Fibroblast of villous mesenchyme (primary cell): ENCODE results near the gene HTD2. TPM values are rescaled to one million over a fixed set of nuclear protein-coding genes. Genes with fewer than 3 reads are reported as not detected.
"Not testable (repeated sequence)": the region's sequence is repeated elsewhere in the genome, so short reads cannot be mapped to it uniquely, and the experiment has no call there.

ENCODE experiments used
- DNase-seq: peaks from one replicate; pipeline ENCODE4 v3.0.0-alpha.2; 2010; ENCODE audit warnings: low read depth
- H3K4me3 ChIP-seq: 2 replicates; pipeline ENCODE4 v1.5.1; 2011; ENCODE audit warnings: low read depth, mild to moderate bottlenecking, low read length
- total RNA-seq: library from RNA; depleted of rRNA; stranded (reverse); fragments of >200 nt; gene quantifications from 2 replicates; pipeline ENCODE4 v1.2.3, GENCODE V29; 2012
- TF ChIP-seq, protein P1 (sequence below): IDR thresholded peaks from 2 replicates; pipeline ENCODE4 v1.5.1; 2012; ENCODE audit warnings: low read depth, mild to moderate bottlenecking, low read length; ENCODE audit not compliant: insufficient read depth

HTD2 gene
- 4.2 and 9.9 TPM in 2 replicates for total RNA-seq

DNA sequence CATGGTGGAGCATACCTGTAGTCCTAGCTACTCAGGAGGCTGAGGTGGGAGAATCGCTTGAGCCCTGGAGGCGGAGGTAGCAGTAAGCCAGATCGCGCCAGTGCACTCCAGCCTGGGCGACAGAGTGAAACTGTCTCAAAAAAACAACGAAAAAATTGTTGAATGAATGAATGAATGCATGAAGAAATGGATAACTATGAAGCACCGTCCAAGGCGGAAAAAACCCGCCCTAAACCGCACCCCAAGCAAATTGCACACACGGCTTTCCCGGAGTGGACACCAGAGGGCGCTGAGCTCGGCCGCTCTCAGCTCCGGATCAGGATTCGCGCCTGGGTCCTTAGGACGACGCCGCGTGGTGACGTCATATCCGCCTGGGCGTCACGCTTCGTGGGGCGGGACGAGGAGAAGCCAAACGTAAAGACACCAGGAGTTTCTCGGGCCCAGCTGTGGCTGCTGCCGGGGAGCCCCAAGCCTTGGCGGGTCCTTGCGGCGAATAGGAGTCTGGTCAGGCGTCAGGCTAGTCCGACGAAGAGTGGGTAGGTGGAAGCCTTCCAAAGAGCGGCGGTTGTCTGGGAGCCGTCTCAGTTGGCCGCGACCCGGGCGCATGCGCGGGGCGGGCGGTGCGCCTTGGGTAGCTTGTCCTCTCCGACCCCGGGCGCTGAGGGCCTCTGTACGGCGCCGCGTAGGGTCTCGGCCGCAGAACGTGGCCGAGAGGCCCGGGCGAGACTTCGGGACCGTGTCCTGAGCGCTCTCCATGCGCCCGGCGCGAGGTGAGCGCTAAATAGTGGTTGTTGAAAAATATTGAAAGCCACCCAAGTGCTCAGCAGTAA lies at the start of gene HTD2, which contains the start of gene RPP14:
Gene HTD2 (plus strand): TSS at position 639 of the 830 bp plus-strand sequence. CDS start 11,094 bp downstream, outside the sequence.
Gene RPP14 (plus strand): TSS at position 364 of the 830 bp plus-strand sequence. CDS start 4,085 bp downstream, outside the sequence.
- H3K4me3 ChIP-seq: peak within 1 kb of the TSS; percentile 97
- DNase-seq: peak; percentile 98
- TF ChIP-seq, protein P1, sequence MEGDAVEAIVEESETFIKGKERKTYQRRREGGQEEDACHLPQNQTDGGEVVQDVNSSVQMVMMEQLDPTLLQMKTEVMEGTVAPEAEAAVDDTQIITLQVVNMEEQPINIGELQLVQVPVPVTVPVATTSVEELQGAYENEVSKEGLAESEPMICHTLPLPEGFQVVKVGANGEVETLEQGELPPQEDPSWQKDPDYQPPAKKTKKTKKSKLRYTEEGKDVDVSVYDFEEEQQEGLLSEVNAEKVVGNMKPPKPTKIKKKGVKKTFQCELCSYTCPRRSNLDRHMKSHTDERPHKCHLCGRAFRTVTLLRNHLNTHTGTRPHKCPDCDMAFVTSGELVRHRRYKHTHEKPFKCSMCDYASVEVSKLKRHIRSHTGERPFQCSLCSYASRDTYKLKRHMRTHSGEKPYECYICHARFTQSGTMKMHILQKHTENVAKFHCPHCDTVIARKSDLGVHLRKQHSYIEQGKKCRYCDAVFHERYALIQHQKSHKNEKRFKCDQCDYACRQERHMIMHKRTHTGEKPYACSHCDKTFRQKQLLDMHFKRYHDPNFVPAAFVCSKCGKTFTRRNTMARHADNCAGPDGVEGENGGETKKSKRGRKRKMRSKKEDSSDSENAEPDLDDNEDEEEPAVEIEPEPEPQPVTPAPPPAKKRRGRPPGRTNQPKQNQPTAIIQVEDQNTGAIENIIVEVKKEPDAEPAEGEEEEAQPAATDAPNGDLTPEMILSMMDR: peak; percentile 97

DNA sequence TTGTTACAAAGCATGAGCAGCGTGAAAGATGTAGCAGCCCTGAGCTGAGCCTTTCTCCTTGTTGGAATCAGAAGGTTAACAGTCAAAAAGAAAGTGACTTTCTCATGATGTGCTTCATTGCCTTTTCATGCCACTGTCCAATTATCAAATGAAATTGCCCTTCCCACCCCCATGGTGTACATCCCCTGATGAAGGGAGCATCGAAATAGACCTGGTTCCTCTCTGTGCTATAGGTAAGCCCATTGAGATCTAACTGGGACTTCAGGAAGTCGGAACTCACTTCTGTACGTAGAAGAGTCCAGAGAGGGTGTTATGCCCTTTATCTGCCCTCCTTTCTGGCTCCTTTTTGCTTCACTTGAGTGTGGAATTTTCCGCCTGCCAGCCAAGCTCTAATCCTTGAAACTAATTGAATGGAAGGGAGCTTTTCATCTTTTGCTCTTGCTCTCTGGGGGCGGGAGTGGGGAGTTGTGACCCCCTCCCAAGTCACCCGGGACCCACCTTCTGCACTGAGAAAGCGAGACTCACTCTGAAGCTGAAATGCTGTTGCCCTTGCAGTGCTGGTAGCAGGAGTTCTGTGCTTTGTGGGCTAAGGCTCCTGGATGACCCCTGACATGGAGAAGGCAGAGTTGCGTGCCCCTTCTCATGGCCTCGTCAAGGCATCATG lies 47.8 kb upstream of the HTD2 start:
- DNase-seq: no peak
- H3K4me3 ChIP-seq: no peak overlapping the region
- TF ChIP-seq, protein P1: no peak

DNA sequence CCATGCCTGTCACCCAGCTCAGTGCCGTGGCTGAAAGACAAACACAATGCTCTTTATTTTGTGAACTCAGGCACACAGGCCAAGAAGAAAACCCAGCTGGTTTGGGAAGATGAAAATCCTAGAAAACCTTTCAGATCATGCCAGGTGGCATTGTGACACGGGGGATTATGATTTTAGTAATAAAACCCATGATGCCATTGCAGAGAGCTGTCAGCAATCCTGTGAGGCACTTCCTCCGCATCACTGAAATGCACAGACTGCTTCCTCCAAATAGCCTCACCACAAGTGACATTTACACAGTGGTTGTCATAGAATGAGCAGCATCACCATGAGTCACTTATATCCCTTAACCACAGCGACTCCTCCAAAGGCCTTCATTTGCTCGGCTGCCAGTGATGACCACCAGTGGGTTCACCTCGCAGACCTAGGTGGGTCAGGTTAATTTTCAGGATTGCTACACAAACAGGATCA lies 46.0 kb upstream of the HTD2 start:
- peak; percentile 55 for DNase-seq
- TF ChIP-seq, protein P1: no peak
- no peak overlapping the region for H3K4me3 ChIP-seq

DNA sequence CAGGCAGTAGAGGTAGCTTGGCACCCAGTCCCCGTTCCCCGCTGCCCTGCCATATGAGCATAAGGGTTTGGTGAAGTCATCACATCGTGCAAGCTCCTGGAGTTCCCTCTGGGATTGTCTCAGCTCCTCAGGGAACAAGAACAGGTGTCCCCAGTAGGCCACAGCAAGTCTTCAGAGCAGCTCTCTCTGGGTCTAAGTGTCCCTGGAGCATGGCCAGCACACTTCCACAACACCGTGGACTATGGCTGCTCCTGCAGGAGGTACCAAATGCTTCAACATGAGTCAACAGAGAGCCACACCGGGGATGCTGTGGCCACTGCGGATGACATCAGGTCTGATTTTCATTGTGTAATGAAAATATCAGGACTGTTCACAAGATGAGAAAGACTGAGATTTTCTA lies 45.6 kb upstream of the HTD2 start:
- H3K4me3 ChIP-seq: no peak overlapping the region
- TF ChIP-seq, protein P1: no peak
- no peak for DNase-seq

DNA sequence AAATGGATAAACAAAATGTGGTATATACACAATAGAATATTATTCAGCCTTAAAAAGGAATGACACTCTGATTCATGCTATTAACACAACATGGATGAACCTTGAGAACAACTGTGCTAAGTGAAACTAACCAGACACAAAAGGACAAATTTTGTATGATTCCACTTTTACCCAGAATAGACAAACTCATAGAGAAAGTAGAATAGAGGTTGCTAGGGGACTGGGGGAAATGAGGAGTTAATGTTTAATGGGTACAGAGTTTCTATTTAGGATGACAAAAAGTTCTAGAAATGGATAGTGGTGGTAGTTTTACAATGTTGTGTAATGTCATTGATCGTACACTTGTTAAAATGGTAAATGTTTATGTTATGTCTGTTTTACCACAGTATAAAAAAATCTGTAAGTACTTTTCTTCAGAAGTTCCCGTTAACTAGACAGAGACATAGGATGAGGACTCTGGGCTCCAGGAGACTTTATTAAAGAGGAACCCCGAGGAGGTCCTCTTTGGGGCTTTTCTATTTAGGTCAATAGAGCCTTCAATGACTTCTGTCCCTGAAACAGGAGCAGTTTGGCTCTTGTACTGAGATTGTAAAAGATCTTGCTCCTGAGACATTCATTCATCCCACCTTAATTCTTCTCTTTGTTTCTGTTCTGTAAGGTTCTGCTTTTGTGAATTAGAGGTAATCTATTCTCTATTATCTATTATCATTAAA lies 44.2 kb upstream of the HTD2 start:
- no peak for DNase-seq
- TF ChIP-seq, protein P1: no peak
- H3K4me3 ChIP-seq: no peak overlapping the region

DNA sequence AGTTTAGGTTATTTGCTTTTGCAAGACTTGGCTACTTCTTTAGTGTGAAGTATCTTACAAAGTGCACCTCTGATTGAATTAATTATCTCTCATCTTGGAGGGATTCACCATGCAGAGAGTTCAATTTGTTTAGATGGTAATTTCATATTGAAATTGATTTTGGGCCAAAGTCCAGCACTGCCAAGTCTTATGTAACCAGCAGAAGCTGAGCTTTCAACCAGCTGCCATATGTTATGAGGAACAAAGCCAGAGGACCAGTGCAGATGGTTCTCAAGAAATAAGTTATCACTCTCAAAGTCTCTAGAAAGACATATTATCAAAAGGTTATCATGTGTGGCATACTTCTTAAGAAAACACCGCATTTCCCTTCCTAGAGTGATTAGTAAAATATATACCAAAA lies 39.7 kb upstream of the HTD2 start:
- no peak overlapping the region for H3K4me3 ChIP-seq
- TF ChIP-seq, protein P1: no peak
- DNase-seq: no peak

DNA sequence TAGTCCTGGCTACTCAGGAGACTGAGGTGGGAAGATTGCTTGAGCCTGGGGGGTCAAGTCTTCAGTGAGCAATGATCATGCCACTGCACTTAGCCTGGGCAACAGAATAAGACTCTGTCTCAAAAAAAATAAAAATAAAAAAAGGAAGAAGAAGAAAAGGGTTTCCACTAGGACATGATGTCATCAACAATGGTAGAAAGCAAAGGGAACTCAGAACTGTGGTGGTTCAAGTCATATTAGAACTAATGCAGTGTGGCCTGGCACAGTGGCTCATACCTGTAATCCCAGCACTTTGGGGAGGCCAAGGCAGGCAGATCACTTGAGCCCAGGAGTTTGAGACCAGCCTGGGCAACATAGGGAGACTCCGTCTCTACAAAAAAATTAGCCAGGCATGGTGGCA lies 38.8 kb upstream of the HTD2 start:
- not testable (repeated sequence) for H3K4me3 ChIP-seq, DNase-seq
